ENCODE results near the gene MN1.

Gene MN1

DNA sequence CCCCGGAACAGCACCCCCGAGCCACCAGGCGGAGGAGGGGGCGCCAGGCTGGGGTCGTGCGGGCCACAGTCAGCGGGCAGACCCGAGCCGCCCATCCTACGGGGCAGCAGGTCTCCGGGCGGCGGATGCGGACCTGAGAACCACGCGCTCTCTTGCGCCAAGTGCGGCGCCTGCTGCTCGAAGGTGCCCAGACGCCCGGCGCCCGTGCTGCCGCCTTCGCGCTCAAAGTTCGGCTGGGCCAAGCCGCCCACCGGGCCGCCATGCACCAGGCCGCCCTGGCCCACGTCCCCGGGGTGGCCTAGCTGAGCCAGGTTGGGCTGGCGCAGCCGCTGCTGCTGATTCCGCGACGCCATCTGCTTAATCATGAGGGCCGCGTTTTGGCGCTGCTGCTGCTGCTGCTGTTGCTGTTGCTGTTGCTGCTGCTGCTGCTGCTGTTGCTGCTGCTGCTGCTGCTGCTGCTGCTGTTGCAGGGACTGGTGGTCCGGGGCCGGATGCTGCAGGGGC lies 3.0 kb downstream of the MN1 start:
- H3K4me1 ChIP-seq (ENCODE audit: control insufficient read depth, insufficient read depth, low read length): peaks cover 73% of the 10 kb centered on the region
- peaks cover 3% of the 10 kb centered on the region; the same call in 1 of the 2 replicates for H3K36me3 ChIP-seq (ENCODE audit: control insufficient read depth, insufficient read depth, low read length)
- H3K9ac ChIP-seq (ENCODE audit: low read length): no peak overlapping the region
- no peaks in the 10 kb centered on the region for H3K9me3 ChIP-seq (ENCODE audit: control insufficient read depth, insufficient read depth, low read depth, low read length)
- H3K27me3 ChIP-seq (ENCODE audit: control insufficient read depth, insufficient read depth, low read length): peaks cover 77% of the 10 kb centered on the region
- H3K27ac ChIP-seq (ENCODE audit: low read depth, low read length): no peak overlapping the region
- peak overlapping the region; percentile 42 for H3K4me3 ChIP-seq (ENCODE audit: low read depth, low read length)

- peaks cover 73% of the 10 kb centered on the region for H3K4me1 ChIP-seq (ENCODE audit: control insufficient read depth, insufficient read depth, low read length)
- no peak overlapping the region for H3K27ac ChIP-seq (ENCODE audit: low read depth, low read length)
- H3K36me3 ChIP-seq (ENCODE audit: control insufficient read depth, insufficient read depth, low read length): peaks cover 3% of the 10 kb centered on the region; the same call in 1 of the 2 replicates
- peak overlapping the region; percentile 42 for H3K4me3 ChIP-seq (ENCODE audit: low read depth, low read length)
- no peak overlapping the region for H3K9ac ChIP-seq (ENCODE audit: low read length)
- H3K27me3 ChIP-seq (ENCODE audit: control insufficient read depth, insufficient read depth, low read length): peaks cover 69% of the 10 kb centered on the region
- H3K9me3 ChIP-seq (ENCODE audit: control insufficient read depth, insufficient read depth, low read depth, low read length): no peaks in the 10 kb centered on the region
Measured at GRCh38 chr22:27797520-27798391, 3.8 kb downstream of the MN1 start.

GRCh38 chr22:27796829-27797519 lies 4.6 kb downstream of the MN1 start:
- Histone ChIP-seq H3K9me3 (ENCODE audit: control insufficient read depth, insufficient read depth, low read depth, low read length) (no peaks in the 10 kb centered on the region), H3K27ac (ENCODE audit: low read depth, low read length) (no peak overlapping the region), H3K4me3 (ENCODE audit: low read depth, low read length) (peak overlapping the region; percentile 42), H3K27me3 (ENCODE audit: control insufficient read depth, insufficient read depth, low read length) (peaks cover 61% of the 10 kb centered on the region), H3K9ac (ENCODE audit: low read length) (no peak overlapping the region), H3K4me1 (ENCODE audit: control insufficient read depth, insufficient read depth, low read length) (peaks cover 74% of the 10 kb centered on the region), H3K36me3 (ENCODE audit: control insufficient read depth, insufficient read depth, low read length) (peaks cover 3% of the 10 kb centered on the region; the same call in 1 of the 2 replicates)

- peaks cover 83% of the 10 kb centered on the region for H3K4me1 ChIP-seq (ENCODE audit: control insufficient read depth, insufficient read depth, low read length)
- no peak overlapping the region for H3K9ac ChIP-seq (ENCODE audit: low read length)
- H3K4me3 ChIP-seq (ENCODE audit: low read depth, low read length): peak overlapping the region; percentile 53
- no peaks in the 10 kb centered on the region for H3K9me3 ChIP-seq (ENCODE audit: control insufficient read depth, insufficient read depth, low read depth, low read length)
- peaks cover 57% of the 10 kb centered on the region for H3K27me3 ChIP-seq (ENCODE audit: control insufficient read depth, insufficient read depth, low read length)
- H3K36me3 ChIP-seq (ENCODE audit: control insufficient read depth, insufficient read depth, low read length): peaks cover 3% of the 10 kb centered on the region; the same call in 1 of the 2 replicates
- no peak overlapping the region for H3K27ac ChIP-seq (ENCODE audit: low read depth, low read length)
Measured at GRCh38 chr22:27795696-27796517, 5.6 kb downstream of the MN1 start.

GRCh38 chr22:27795053-27795452 lies 6.5 kb downstream of the MN1 start:
- Histone ChIP-seq H3K9ac (ENCODE audit: low read length) (peak overlapping the region; percentile 31), H3K36me3 (ENCODE audit: control insufficient read depth, insufficient read depth, low read length) (peaks cover 3% of the 10 kb centered on the region; the same call in 1 of the 2 replicates), H3K9me3 (ENCODE audit: control insufficient read depth, insufficient read depth, low read depth, low read length) (no peaks in the 10 kb centered on the region), H3K27ac (ENCODE audit: low read depth, low read length) (no peak overlapping the region), H3K4me3 (ENCODE audit: low read depth, low read length) (peak overlapping the region; percentile 53), H3K27me3 (ENCODE audit: control insufficient read depth, insufficient read depth, low read length) (peaks cover 52% of the 10 kb centered on the region), H3K4me1 (ENCODE audit: control insufficient read depth, insufficient read depth, low read length) (peaks cover 86% of the 10 kb centered on the region)

DNA sequence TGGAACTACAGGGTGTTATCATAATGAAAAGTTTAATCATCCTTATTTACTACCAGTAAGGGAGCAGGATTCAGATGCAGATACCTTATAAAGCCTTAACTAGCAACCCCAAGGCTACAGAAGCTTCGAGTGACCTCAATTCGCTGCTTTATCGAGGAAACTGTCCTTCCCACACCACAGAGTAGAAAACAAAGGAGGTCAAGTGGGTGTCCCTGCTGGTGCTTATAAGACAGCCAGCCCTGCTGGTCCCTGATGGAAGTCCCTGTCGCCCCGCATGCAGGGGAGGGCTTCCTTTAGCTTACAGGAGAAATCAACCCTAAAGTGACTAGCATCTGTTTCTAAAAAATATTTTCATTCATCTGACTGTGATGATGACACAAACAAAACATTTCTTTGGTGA lies 7.3 kb downstream of the MN1 start:
- Histone ChIP-seq H3K9ac (ENCODE audit: low read length) (no peak overlapping the region), H3K9me3 (ENCODE audit: control insufficient read depth, insufficient read depth, low read depth, low read length) (no peaks in the 10 kb centered on the region), H3K27ac (ENCODE audit: low read depth, low read length) (no peak overlapping the region), H3K27me3 (ENCODE audit: control insufficient read depth, insufficient read depth, low read length) (peaks cover 45% of the 10 kb centered on the region), H3K4me3 (ENCODE audit: low read depth, low read length) (peak overlapping the region; percentile 53; the same call in 1 of the 2 replicates), H3K36me3 (ENCODE audit: control insufficient read depth, insufficient read depth, low read length) (peaks cover 3% of the 10 kb centered on the region; the same call in 1 of the 2 replicates), H3K4me1 (ENCODE audit: control insufficient read depth, insufficient read depth, low read length) (peaks cover 80% of the 10 kb centered on the region)

DNA sequence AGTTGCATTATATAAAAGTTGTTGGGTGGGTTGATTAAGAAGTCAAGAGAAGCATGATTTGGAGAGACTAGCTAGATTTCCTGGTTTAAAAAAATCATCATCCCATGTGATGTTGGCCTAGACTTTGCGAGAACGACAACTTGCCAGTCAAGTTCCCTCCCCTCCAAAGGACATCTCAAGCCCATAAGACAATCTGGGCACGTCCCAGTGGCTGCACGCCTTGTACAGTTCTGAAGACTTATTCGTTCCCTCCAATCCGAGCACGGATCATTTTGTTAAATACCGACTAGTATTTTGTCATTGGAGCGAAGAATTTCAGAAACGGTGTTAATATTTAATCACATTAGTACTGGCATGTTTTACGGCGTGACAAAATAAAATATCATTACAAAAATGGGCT lies 8.0 kb downstream of the MN1 start:
- H3K27ac ChIP-seq (ENCODE audit: low read depth, low read length): no peak overlapping the region
- peaks cover 3% of the 10 kb centered on the region; the same call in 1 of the 2 replicates for H3K36me3 ChIP-seq (ENCODE audit: control insufficient read depth, insufficient read depth, low read length)
- no peaks in the 10 kb centered on the region for H3K9me3 ChIP-seq (ENCODE audit: control insufficient read depth, insufficient read depth, low read depth, low read length)
- peaks cover 38% of the 10 kb centered on the region for H3K27me3 ChIP-seq (ENCODE audit: control insufficient read depth, insufficient read depth, low read length)
- no peak overlapping the region for H3K4me3 ChIP-seq (ENCODE audit: low read depth, low read length)
- H3K4me1 ChIP-seq (ENCODE audit: control insufficient read depth, insufficient read depth, low read length): peaks cover 75% of the 10 kb centered on the region
- H3K9ac ChIP-seq (ENCODE audit: low read length): no peak overlapping the region

GRCh38 chr22:27792452-27793161 lies 8.9 kb downstream of the MN1 start:
- no peaks in the 10 kb centered on the region for H3K9me3 ChIP-seq (ENCODE audit: control insufficient read depth, insufficient read depth, low read depth, low read length)
- H3K36me3 ChIP-seq (ENCODE audit: control insufficient read depth, insufficient read depth, low read length): peaks cover 3% of the 10 kb centered on the region; the same call in 1 of the 2 replicates
- H3K4me3 ChIP-seq (ENCODE audit: low read depth, low read length): no peak overlapping the region
- H3K27me3 ChIP-seq (ENCODE audit: control insufficient read depth, insufficient read depth, low read length): peaks cover 28% of the 10 kb centered on the region
- H3K9ac ChIP-seq (ENCODE audit: low read length): no peak overlapping the region
- peaks cover 72% of the 10 kb centered on the region for H3K4me1 ChIP-seq (ENCODE audit: control insufficient read depth, insufficient read depth, low read length)
- H3K27ac ChIP-seq (ENCODE audit: low read depth, low read length): no peak overlapping the region

DNA sequence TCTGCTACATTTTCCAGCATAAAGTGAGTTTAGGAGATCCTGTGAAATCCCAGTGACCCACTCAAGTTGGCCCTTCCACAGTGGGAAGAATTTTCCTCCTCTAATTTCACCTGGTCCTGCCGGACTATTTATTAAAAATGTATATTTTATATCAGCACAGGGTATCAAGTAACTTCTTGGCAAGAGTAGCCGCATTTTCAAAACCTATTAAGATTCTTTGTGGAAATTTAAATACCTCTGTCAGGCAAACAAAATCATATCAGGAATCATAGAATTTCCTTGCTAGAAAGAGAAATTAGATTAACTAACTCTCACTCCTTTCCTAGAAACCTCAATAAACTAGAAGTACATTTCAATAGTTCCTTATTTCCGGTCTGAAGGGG lies 9.7 kb downstream of the MN1 start:
- Histone ChIP-seq H3K9ac (ENCODE audit: low read length) (no peak overlapping the region), H3K36me3 (ENCODE audit: control insufficient read depth, insufficient read depth, low read length) (peaks cover 3% of the 10 kb centered on the region; the same call in 1 of the 2 replicates), H3K4me3 (ENCODE audit: low read depth, low read length) (no peak overlapping the region), H3K9me3 (ENCODE audit: control insufficient read depth, insufficient read depth, low read depth, low read length) (no peaks in the 10 kb centered on the region), H3K4me1 (ENCODE audit: control insufficient read depth, insufficient read depth, low read length) (peaks cover 69% of the 10 kb centered on the region), H3K27ac (ENCODE audit: low read depth, low read length) (no peak overlapping the region), H3K27me3 (ENCODE audit: control insufficient read depth, insufficient read depth, low read length) (peaks cover 21% of the 10 kb centered on the region)

All from HUES6 (cell line).